Activated naive CD8-positive, alpha-beta T cell treated with anti-CD3 and anti-CD28 coated beads, Interleukin-2, amount 50 U/mL, for 16 hours (primary cell): ENCODE data around the gene GOLGA8A.
"Not testable (repeated sequence)": the region's sequence is repeated elsewhere in the genome, so short reads cannot be mapped to it uniquely, and the experiment has no call there.

ENCODE experiments used
- DNase-seq: peaks from one replicate; pipeline ENCODE4 v3.0.0-alpha.2; 2020; ENCODE audit warnings: low read depth, low spot score

GOLGA8A gene

GRCh38 chr15:34408973-34409372 is 28.6 kb downstream of the GOLGA8A start:
- DNase-seq, result not testable (repeated sequence)

DNA sequence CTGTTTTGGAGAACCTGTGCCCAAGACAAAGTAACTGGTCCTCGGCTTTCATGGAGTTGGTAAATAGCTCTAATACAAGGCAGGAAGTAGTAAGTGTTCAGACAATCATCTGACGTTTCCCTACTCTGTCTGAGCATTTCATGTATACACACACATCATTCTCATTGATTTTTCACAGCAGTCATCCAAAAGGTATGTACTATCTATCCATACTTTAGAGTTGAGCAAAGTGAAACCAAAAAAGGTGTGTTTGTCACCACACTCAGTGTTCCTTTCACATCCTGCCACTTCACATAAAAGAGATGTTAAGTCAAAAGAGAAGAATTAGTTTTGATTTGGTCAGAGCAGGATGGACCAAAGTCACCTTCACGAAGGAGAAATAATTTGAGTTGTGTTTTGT is 33.7 kb downstream of the GOLGA8A start:
- DNase-seq, result not testable (repeated sequence)

DNA sequence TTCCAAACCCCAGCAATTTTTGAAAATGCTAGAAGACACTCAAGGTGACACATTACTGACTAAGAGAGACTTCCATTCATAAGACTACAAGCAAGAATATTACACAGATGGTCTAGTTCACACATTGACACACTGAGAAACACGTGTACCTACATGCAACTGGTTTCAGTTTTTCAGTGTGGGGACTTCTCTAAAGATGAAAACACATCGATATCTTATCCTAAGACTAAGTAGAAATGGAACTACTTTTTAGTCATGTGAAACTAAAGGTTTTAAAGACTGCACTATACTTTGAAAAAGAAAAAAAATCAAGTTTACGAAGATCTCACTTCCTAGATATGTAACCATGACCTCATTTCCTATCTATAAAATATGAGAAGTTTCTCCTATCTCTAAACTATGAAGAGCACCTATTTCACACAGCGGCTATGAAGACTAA is 34.4 kb downstream of the GOLGA8A start:
- not testable (repeated sequence) for DNase-seq

- DNase-seq, result not testable (repeated sequence)
Measured at GRCh38 chr15:34397637-34398259, 39.9 kb downstream of the GOLGA8A start.

DNA sequence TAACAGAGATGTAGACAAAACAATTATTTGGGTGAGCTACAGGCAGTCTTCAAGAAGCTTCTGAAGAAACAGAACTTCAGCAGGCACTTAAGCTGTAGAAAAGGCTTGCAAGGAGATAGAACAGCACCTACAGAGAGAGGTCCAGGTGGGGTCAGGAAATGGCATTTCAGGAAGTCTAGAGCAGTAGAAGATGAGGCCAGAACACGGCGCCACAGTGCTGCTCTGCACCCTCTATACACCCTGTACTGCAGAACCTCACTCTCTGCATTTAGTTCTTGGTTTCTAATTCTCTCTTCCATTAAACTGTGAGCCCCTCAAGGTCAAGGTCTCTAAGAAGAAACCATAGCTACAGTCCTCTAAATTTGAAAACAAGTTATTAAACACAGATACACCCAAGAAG is 44.6 kb downstream of the GOLGA8A start:
- DNase-seq, result not testable (repeated sequence)

DNA sequence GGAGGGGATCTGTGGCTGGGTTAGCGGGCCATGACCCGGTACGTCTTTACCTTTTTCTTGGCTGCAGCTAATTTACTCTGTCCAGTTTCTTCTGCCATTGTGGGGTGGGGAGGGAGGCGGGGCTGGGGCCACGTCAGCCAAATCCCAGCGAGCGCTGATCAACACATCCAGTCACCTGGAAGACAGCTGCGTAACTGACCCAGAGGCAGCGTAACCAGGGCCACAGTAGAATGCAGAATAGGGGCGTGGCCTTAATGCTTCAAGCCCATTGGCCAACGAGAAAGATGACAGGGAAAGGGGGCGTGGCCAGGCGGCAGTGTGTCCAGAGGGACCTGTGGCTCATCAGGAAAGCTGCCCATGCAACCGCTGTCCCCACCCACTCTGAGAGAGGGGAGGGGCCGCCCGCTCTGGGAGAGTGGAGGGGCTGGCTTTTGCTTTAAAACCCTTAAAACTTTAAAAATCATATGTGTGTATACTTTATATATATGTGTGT is 48.0 kb downstream of the GOLGA8A start:
- not testable (repeated sequence) for DNase-seq
